ENCODE measurements around the gene SDHB. TPM values are rescaled to one million over a fixed set of nuclear protein-coding genes. Genes with fewer than 3 reads are reported as not detected.

The SDHB gene
- total and polyA plus RNA-seq, 10 of the 15 experiments (the other 5 are each of a cell fraction or from before 2014, with no cell fraction given), result 101 to 319 (median 188) TPM

DNA sequence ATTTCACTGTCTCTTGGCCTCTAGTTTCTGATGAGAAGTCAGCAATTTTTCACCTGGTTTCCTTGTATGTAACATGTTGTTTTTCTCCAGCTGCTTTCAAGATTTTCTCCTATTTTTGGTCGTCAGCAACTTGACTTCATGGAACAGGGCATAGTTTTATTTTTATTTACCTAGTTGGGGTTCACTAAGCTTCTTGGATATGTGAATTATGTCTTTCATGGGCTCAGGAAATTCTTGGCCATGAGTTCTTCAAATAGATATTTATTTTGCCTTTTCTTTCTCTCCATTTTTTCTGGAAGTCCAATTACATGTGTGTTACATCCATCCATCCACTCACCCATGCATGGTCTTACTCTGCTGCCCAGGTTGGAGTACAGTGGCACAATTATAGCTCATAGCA, 13.7 kb downstream of the SDHB start:
- peaks cover 2 to 24% of the 10 kb centered on the region in 2 experiments for H3K36me3 ChIP-seq (ENCODE audit: control insufficient read depth in 2 of 2, insufficient read depth in 2 of 2, low read length in 1 of 2)
- ATAC-seq (no peak), FAIRE-seq (no peak), DNase-seq (ENCODE audit: low read depth, low spot score) (no peak)
- 0% methylated on average over 1 of the region's 1 CpG for WGBS (ENCODE audit: insufficient coverage, insufficient replicate concordance, low lambda C conversion rate, missing lambda C conversion rate)
- ChIA-PET SMC1A (ENCODE audit: uncharacterized antibody, unreplicated experiment) (no interaction called here), POLR2A (no interaction called here), RAD21 (ENCODE audit: unreplicated experiment) (interaction anchor here (1.3 kb wide), 1 partner anchor 419 kb away, joined by 3 read pairs; no protein-coding TSS in a partner anchor), CTCF (interaction anchor here (0.5 to 2.1 kb wide), 4 partner anchors 18 to 89 kb away, joined by 3 to 5 read pairs (median 3); no protein-coding TSS in a partner anchor)
- no peaks in the 10 kb centered on the region for H3K79me2 ChIP-seq (ENCODE audit: control insufficient read depth, insufficient read depth, low read length)
- H3K4me3 ChIP-seq, result no peak overlapping the region
- H3K9me3 ChIP-seq (replicated peaks; ENCODE audit: control insufficient read depth, insufficient read depth, low read length), result no peaks in the 10 kb centered on the region
- H4K20me1 ChIP-seq (ENCODE audit: control insufficient read depth, insufficient read depth), result no peaks in the 10 kb centered on the region
- TF ChIP-seq NR2C2 (IDR thresholded peaks at IDR 0.05; ENCODE audit: borderline replicate concordance, control insufficient read depth, insufficient read length, low read depth), result no peak
- TF ChIP-seq ZNF274 (IDR thresholded peaks at IDR 0.05; ENCODE audit: insufficient read depth, insufficient read length), result no peak
- TF ChIP-seq FOXK2 (IDR thresholded peaks at IDR 0.05), result no peak
- TF ChIP-seq EGR1 (IDR thresholded peaks at IDR 0.05; ENCODE audit: borderline replicate concordance in 1 of 2, low read depth in 2 of 2, low read length in 2 of 2), result no peak
- no peak for TF ChIP-seq CBFB (IDR thresholded peaks at IDR 0.05; ENCODE audit: low read depth)
- no peak for TF ChIP-seq NFYA (IDR thresholded peaks at IDR 0.05; ENCODE audit: borderline replicate concordance, low read depth, low read length)
- no peak for TF ChIP-seq NFIC (IDR thresholded peaks at IDR 0.05; ENCODE audit: low read depth, low read length)
- TF ChIP-seq, protein P1, sequence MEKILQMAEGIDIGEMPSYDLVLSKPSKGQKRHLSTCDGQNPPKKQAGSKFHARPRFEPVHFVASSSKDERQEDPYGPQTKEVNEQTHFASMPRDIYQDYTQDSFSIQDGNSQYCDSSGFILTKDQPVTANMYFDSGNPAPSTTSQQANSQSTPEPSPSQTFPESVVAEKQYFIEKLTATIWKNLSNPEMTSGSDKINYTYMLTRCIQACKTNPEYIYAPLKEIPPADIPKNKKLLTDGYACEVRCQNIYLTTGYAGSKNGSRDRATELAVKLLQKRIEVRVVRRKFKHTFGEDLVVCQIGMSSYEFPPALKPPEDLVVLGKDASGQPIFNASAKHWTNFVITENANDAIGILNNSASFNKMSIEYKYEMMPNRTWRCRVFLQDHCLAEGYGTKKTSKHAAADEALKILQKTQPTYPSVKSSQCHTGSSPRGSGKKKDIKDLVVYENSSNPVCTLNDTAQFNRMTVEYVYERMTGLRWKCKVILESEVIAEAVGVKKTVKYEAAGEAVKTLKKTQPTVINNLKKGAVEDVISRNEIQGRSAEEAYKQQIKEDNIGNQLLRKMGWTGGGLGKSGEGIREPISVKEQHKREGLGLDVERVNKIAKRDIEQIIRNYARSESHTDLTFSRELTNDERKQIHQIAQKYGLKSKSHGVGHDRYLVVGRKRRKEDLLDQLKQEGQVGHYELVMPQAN (conservative IDR thresholded peaks at IDR 0.05), result no peak
- no peak for TF ChIP-seq TBL1XR1 (IDR thresholded peaks at IDR 0.05; ENCODE audit: low read depth, low read length)
- TF ChIP-seq ZNF622 (IDR thresholded peaks at IDR 0.05), result no peak
- no peak for TF ChIP-seq ESRRA (IDR thresholded peaks at IDR 0.05; ENCODE audit: low read length)
- TF ChIP-seq, protein P2, sequence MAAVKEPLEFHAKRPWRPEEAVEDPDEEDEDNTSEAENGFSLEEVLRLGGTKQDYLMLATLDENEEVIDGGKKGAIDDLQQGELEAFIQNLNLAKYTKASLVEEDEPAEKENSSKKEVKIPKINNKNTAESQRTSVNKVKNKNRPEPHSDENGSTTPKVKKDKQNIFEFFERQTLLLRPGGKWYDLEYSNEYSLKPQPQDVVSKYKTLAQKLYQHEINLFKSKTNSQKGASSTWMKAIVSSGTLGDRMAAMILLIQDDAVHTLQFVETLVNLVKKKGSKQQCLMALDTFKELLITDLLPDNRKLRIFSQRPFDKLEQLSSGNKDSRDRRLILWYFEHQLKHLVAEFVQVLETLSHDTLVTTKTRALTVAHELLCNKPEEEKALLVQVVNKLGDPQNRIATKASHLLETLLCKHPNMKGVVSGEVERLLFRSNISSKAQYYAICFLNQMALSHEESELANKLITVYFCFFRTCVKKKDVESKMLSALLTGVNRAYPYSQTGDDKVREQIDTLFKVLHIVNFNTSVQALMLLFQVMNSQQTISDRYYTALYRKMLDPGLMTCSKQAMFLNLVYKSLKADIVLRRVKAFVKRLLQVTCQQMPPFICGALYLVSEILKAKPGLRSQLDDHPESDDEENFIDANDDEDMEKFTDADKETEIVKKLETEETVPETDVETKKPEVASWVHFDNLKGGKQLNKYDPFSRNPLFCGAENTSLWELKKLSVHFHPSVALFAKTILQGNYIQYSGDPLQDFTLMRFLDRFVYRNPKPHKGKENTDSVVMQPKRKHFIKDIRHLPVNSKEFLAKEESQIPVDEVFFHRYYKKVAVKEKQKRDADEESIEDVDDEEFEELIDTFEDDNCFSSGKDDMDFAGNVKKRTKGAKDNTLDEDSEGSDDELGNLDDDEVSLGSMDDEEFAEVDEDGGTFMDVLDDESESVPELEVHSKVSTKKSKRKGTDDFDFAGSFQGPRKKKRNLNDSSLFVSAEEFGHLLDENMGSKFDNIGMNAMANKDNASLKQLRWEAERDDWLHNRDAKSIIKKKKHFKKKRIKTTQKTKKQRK (IDR thresholded peaks at IDR 0.05; ENCODE audit: low read depth, low read length), result no peak
- TF ChIP-seq, protein P3, sequence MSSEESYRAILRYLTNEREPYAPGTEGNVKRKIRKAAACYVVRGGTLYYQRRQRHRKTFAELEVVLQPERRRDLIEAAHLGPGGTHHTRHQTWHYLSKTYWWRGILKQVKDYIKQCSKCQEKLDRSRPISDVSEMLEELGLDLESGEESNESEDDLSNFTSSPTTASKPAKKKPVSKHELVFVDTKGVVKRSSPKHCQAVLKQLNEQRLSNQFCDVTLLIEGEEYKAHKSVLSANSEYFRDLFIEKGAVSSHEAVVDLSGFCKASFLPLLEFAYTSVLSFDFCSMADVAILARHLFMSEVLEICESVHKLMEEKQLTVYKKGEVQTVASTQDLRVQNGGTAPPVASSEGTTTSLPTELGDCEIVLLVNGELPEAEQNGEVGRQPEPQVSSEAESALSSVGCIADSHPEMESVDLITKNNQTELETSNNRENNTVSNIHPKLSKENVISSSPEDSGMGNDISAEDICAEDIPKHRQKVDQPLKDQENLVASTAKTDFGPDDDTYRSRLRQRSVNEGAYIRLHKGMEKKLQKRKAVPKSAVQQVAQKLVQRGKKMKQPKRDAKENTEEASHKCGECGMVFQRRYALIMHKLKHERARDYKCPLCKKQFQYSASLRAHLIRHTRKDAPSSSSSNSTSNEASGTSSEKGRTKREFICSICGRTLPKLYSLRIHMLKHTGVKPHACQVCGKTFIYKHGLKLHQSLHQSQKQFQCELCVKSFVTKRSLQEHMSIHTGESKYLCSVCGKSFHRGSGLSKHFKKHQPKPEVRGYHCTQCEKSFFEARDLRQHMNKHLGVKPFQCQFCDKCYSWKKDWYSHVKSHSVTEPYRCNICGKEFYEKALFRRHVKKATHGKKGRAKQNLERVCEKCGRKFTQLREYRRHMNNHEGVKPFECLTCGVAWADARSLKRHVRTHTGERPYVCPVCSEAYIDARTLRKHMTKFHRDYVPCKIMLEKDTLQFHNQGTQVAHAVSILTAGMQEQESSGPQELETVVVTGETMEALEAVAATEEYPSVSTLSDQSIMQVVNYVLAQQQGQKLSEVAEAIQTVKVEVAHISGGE (CRISPR knock-in tag; IDR thresholded peaks at IDR 0.05), result no peak
- in situ Hi-C loops (cut with MboI), result no loop called here
- no peaks in the 10 kb centered on the region for H3K27me3 ChIP-seq (replicated peaks in 1 of 2; ENCODE audit: control insufficient read depth in 2 of 2, insufficient read depth in 2 of 2, low read length in 1 of 2)
- H3K27ac ChIP-seq (ENCODE audit: control insufficient read depth, insufficient read depth), result no peak overlapping the region
- H3K4me1 ChIP-seq (ENCODE audit: control insufficient read depth, insufficient read depth, low read length), result no peaks in the 10 kb centered on the region
- no TSS peak for BruUV-seq (replicated peaks)
- intact Hi-C loops (cut with micrococcal nuclease; ENCODE audit: unreplicated experiment), result no loop called here
- H2AFZ ChIP-seq (ENCODE audit: control insufficient read depth, low read depth, low read length), result no peak overlapping the region
- no peak overlapping the region for H3K9ac ChIP-seq (ENCODE audit: control insufficient read depth, insufficient read depth, low read length)
- H3K4me2 ChIP-seq (ENCODE audit: control insufficient read depth, insufficient read depth), result no peak overlapping the region

Measured in GM12878 (cell line).